GM18951 (cell line): ENCODE results near the gene ZNF33B.

Source experiments
- POLR2A ChIP-seq: IDR thresholded peaks from 4 replicates; pipeline ENCODE4 v1.6.1; 2011; ENCODE audit warnings: mild to moderate bottlenecking; ENCODE audit not compliant: insufficient read length, insufficient read depth; ENCODE audit errors: extremely low read depth
- in situ Hi-C: fragments of 300-500 bp; cut with MboI; formaldehyde crosslinking; loops from one replicate; pipeline ENCODE4 v1.12.0; 2022; ENCODE audit warnings: low sequenced_read_pairs, mixed read lengths, inconsistent platforms; ENCODE audit not compliant: unreplicated experiment

Gene ZNF33B

DNA sequence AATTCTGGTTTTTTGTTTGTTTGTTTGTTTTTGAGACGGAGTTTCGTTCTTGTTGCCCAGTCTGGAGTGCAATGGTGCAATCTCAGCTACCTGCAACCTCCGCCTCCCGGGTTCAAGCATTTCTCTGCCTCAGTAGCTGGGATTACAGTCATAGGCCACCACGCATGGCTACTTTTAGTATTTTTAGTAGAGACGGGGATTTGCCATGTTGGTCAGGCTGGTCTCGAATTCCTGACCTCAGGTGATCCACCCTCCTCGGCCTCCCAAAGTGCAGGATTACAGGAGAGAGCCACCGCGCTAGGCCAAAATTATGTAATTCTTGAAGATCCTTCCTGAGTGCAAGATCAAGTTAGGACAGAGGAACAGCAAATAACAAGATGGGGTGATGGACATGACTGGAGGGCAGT is 719 bp downstream of the ZNF33B start:
- in situ Hi-C loops, result no loop called here
- no peak for TF ChIP-seq POLR2A

DNA sequence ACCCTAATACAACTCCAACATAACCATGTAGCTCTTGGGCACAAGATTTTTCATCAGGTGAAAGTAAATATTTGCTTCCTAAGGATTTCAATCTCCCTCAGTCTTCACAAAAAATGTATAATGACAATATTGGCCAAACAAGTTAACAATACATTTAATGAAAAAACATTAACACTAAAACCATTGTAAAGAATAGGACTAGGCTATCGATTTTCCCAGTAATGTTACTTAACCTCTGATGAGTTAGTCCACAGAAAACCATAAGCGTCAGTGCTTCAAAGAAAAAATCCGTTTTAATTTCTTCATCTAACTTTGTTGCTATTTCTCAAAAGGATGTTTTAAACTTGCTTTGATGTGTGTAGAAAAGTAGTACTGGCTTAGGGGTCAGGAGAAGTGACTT is 1.2 kb downstream of the ZNF33B start:
- in situ Hi-C loops, result no loop called here
- TF ChIP-seq POLR2A, result no peak

DNA sequence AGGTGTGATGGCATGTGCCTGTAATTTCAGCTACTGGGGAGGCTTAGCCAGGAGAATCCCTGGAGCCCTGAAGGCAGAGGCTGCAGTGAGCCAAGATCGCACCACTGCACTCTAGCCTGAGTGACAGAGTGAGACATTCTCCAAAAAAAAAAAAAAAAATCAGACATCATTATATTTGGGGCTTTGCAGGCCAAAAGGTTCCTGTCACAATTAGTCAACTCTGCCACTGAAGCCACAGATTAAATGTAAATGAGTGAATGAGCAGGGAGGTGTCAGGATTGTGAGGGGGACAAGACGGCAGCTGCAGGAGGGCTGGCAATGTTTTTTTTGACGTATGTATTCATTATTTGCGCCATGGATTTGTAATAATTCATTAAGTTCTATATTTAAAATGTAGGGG is 3.3 kb downstream of the ZNF33B start:
- in situ Hi-C loops, result no loop called here
- TF ChIP-seq POLR2A, result no peak

DNA sequence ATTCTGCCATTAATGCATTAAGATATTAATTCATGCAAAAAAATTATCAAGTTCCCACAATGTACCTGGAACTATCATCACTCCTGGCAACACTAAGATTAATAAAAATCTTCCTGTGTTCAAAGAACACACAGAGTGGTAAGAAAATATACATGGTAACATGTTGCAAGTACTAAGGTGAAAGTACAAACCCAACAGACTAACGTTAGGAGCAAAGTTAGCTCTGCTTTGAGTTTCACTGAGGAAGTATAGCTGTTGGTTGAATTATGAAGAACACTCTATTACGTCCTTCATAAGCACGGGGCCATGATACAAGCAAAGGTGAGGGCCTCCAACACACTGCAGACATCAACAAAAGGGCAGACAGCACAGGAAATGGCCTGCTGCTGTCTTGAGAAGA is 5.8 kb downstream of the ZNF33B start:
- in situ Hi-C loops, result no loop called here
- no peak for TF ChIP-seq POLR2A

DNA sequence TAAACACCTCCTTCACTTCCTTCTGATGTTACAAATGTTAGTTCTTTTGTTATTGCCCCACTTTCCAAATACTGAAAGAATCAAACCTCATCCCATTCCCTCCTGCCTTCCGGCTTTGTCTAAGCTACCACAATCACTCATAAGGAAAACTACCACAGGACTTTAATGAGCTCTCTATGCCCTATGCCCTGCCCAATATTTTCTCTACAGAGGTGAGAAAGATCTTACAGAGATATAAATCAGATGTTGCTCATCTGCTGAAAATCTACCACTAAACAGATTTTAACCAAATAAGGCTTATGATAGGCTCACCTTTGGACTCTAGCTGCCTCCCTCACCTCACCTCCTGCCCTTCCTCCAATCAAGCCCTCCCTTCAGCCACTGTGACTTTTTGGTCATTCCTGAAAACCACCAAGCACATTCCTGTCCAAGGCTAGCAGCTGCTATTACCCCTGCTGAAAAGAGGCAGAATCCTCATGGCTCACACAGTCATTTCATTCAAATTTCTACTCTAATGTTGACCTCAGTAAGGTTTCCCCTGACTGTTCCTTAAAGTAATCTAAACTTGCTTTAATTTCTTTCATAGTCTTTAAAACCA is 7.7 kb downstream of the ZNF33B start:
- in situ Hi-C loops, result no loop called here
- TF ChIP-seq POLR2A, result no peak

DNA sequence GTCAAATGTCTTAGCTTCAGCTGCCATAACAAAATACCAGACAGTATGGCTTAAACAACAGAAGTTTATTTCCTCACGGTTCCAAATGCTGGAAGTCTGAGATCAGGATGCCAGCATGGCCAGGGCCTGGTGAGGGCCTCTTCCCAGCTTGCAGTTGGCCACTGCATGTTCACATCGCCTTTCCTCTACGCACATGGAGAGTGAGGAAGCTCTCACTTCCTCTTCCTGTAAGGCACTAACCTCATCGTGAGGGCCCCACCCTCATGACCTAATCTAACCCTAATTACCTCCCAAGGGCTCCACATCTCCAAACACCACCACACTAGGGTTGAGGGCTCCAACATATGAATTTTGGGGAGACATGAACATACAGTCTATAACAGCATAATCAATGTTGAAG is 14.4 kb downstream of the ZNF33B start:
- in situ Hi-C loops, result no loop called here
- TF ChIP-seq POLR2A, result no peak

DNA sequence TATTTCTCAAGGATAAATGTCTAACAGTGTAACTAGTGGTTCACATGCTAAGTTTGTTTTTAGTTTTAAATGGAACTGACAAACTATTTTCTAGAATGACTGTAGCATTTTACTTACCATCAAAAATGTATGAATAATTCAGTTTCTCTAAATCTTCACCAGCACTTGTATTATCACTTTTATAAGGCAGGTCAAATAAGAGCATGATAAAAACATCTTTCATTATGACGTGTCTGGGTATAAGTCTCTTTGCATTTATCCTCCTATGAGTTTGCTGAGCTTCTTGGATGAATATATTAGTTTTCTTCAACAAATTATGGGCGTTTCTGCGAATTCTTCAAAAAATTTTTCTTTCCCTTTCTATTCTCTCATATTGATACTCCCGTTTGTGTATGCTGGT is 19.9 kb downstream of the ZNF33B start:
- in situ Hi-C loops, result no loop called here
- no peak for TF ChIP-seq POLR2A

DNA sequence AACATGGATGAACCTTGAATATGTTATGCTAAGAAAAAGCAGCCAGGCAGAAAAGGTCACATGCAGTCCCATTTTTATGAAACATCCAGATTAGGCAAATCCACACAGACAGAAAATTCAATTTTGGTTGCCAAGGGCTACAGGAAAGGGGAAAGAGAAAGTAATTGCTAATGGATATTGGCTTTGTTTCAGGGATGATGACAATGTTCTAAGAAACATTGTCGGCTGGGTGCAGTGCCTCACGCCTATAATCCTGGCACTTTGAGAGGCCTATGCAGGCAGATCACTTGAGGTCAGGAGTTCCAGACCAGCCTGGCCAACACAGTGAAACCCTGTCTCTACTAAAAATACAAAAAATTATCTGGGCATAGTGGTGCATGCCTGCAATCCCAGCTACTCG is 23.0 kb downstream of the ZNF33B start:
- TF ChIP-seq POLR2A, result no peak
- in situ Hi-C loops, result no loop called here

DNA sequence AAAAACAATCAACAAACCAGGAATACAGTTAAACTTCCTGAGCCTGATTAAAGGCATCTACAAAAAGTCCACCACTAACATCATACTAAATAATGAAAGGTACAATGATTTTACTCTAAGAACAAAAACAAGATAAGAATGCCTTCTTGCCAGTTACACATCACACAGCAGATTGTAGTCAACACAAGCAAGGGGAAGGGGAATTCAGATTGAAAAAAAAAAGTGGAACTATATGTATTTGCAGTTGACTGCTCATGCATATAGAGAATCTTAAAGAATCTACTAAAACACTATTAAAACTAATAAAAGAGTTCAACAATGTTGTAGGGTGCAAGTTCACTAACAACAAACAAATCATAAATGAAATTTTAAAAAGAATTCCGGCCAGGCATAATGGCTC is 28.5 kb downstream of the ZNF33B start:
- in situ Hi-C loops, result no loop called here
- TF ChIP-seq POLR2A, result no peak

DNA sequence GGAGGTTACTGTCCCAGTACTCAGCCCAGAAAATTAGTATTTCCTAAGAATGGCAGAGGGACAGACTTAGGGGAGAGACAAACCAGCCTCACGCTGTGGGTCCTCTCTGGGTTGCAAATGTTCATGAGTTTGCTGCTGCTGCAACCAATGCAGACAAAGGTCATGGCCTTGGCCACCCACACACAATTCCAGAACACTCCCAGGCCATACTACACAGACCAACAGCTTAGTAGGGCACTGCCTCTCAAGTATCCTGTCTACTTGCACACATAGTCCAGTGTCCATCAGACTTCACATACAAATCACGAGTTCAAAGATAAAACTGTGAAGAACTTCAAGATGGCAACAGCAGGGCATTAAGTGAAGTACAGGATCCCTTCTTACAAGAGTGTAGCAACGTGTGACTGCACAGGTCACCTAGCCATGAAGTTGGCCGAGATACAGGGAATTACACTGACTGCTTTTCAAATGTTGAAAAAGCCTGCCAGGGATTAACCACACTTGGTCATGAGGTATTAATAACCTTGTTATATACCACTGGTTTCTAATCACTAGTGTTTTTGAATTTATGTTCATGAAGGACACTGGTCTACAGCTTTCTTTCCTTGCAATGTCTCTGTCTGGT is 40.0 kb downstream of the ZNF33B start:
- in situ Hi-C loops, result no loop called here

DNA sequence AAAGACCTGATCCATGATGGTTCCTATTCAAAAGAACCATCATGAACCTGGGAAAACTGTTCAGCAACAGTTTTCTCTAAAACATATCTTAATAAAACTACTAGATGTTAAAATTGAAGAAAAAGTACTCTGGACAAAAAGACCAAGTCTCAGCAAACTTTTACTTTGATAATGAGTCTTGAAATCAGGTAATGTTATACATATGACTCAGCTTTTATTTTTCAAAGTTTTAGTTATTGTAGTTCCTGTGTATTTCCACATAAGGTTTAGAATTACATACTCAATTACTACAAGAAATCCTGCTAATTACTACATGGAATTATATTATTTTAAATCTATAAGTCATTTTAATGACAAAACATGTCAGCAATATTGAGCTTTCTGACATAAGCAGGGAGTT is 42.2 kb downstream of the ZNF33B start:
- no peak for TF ChIP-seq POLR2A
- in situ Hi-C loops, result no loop called here

More for the DNA sequence above, 40.0 kb downstream of the ZNF33B start:
- no peak for TF ChIP-seq POLR2A

DNA sequence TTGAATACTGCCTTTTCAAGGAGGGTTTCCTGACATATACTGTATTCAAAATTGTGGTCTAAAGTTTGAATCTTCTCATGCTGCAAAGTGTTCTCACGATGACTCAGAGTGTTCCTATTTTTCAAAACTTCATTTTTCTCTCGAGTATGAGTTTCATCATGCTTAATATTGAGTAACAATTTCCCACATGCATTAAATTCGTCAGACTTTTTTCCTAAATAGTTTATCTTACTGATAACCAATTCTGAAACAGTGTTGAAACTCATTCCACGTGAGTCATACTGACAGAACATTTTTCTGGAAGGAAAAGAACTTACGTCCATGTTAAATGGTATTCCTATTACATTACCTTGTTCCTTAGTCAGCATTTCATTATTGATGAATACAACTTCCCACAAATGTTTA is 44.1 kb downstream of the ZNF33B start:
- in situ Hi-C loops, result no loop called here
- TF ChIP-seq POLR2A, result no peak

DNA sequence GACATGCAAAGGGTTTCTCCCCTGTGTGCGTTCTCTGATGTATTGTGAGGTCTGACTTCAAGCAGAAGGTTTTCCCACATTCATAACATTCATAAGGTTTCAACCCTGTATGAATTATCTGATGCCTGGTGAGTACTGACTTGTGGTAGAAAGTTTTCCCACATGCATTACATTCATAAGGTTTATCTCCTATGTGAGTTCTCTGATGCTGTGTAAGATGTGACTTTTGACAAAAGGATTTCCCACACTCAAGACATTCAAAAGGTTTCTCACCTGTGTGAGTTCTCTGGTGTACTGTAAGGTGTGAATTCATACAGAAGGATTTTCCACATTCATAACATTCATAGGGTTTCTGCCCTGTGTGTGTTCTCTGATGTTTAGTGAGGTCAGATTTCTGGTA is 45.1 kb downstream of the ZNF33B start:
- TF ChIP-seq POLR2A, result no peak
- in situ Hi-C loops, result no loop called here

DNA sequence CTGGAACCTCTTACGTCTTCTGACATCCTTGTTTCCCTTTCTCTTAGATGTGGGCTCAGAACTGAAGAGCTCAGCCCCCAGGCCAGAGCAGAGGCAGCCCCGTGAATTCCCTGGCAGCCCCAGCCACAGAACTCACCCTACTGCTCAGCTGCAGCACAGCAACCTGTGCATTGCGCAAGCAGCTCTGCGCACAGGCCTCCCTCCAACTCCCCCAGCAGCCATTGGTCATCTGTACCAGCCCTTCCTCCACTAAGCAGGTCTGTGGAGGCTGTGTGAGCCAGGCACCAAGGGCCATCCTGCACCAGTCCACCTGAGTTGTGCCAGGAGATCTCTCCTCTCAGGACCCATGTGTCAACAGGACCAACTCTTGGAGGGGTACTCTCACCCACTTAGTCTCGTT is 54.5 kb downstream of the ZNF33B start:
- TF ChIP-seq POLR2A, result no peak
- in situ Hi-C loops, result no loop called here

DNA sequence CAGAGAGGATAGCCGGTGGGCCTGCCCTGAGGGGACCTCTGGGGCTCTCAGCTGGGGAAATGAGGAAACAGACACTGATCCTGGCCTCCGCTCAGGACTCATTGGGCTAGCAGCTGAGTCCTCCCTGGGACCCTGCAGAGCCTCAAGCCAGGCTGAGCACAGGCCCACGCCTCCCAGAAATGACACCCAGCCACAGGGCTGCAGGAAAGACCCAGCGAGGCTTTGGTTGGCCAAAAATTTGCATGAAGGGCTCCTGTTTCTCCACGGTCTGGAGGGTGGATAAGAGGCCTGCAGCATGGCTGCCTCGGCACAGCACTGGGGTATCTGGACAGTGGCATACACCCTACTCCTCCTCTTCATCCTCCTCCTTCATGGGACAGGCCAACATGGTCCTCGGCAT is 60.4 kb downstream of the ZNF33B start:
- no peak for TF ChIP-seq POLR2A
- in situ Hi-C loops, result no loop called here

DNA sequence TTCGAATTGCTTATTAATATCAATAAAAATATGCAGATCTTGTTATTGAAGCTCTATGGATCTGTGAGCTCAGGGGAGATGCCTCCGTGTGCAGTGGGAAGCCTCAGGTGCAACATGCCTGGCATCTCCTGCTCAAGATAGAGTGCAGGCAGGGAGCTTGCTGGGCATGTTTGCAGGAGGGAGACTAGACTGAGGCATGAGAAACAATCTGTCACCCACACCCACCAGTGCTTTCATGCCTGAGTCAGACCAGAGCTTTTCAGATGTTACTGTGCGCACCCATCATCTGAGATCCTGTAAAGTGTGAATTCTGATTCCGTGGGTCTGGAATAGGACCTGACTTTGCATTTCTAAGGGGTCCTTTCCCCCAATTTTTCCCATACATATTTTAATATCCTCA is 62.0 kb downstream of the ZNF33B start:
- TF ChIP-seq POLR2A, result no peak
- in situ Hi-C loops, result no loop called here
